Measurements from ENCODE around the gene C1orf167.

C1orf167 gene

GRCh38 chr1:11804666-11805421, 42.9 kb downstream of the C1orf167 start:
- H3K36me3 Mint-ChIP-seq (ENCODE audit: low read depth), result peaks cover 31% of the 10 kb centered on the region
- no peak for TF ChIP-seq CTCF (IDR thresholded peaks at IDR 0.05; ENCODE audit: unreplicated experiment in 3 of 3)
- H3K27ac Mint-ChIP-seq, result peak overlapping the region; percentile 83 to 94 (median 91)
- peaks cover 56% of the 10 kb centered on the region for H3K4me1 Mint-ChIP-seq
- no peaks in the 10 kb centered on the region for H3K27me3 Mint-ChIP-seq (ENCODE audit: low read depth)
- H3K4me3 Mint-ChIP-seq, result peak overlapping the region; percentile 93 to 97 (median 93)
- H3K9me3 Mint-ChIP-seq, result no peaks in the 10 kb centered on the region

DNA sequence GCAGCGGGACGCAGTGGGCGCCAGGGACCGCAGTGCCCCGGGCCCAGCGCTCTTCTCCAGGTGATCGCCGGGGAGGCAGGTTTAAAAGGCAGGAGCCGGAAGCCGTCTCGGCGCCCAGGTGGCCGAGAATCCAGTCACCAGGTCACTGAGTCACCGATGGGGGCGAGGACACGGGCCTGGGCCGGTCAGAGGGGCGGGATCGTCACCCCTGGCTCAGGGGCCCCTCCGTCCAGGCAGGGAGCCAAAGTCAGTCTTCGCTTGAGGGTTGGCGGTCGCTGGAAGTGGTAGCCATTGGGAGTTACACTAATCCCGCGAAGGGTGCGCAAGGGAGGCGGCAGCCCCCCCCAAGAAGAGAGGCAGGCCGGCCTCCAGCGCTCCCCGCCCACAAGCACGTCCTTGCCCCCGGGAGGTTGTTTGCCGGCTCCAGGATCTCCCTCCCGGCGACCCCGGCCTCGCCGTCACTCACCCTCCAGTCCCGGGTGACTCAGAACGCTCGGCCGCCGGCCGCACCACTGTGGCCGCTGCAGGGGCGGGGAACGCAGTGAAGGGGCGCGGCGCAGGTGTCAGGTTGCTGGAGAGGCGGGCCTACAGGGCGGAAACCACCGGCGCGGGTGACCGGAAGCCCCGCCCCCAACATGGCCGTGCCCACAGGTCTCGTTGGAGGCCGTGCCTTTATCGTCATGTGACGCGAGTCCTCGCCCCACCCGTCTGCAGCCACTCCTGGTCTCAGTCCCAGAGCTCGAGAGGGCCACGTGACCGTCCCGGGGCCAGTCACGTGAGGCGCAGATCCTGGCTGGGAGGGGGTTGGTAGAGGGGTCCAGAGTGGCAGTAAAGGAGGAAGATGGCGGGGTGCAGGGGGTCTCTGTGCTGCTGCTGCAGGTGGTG, 43.7 kb downstream of the C1orf167 start, which contains the start of the genes CLCN6 and MTHFR:
CLCN6 (plus strand) TSS at position 770 of the 885 bp plus-strand sequence; CDS start at position 842, 72 bp downstream.
MTHFR (minus strand) TSS at position 543 of the 885 bp plus-strand sequence. CDS start 2,848 bp downstream, outside the sequence.
- Mint-ChIP-seq H3K27me3 (ENCODE audit: low read depth) (no peaks in the 10 kb centered on the region), H3K4me3 (peak within 1 kb of the TSS; percentile 93 to 97 (median 93)), H3K36me3 (ENCODE audit: low read depth) (peaks cover 28% of the 10 kb centered on the region), H3K4me1 (peaks cover 56% of the 10 kb centered on the region), H3K27ac (peak within 1 kb of the TSS; percentile 83 to 94 (median 91)), H3K9me3 (no peaks in the 10 kb centered on the region)
- no peak for TF ChIP-seq CTCF (IDR thresholded peaks at IDR 0.05; ENCODE audit: unreplicated experiment in 3 of 3)

GRCh38 chr1:11806307-11806936, 44.4 kb downstream of the C1orf167 start:
- no peak for TF ChIP-seq CTCF (IDR thresholded peaks at IDR 0.05; ENCODE audit: unreplicated experiment in 3 of 3)
- Mint-ChIP-seq H3K36me3 (ENCODE audit: low read depth) (peaks cover 22% of the 10 kb centered on the region), H3K27ac (peak overlapping the region; percentile 66 to 93 (median 91))

GRCh38 chr1:11807133-11807532, 45.1 kb downstream of the C1orf167 start:
- Mint-ChIP-seq H3K36me3 (ENCODE audit: low read depth) (peaks cover 29% of the 10 kb centered on the region), H3K4me1 (peaks cover 52% of the 10 kb centered on the region), H3K27ac (peak overlapping the region in 2 of 3 experiments; percentile 29 to 45), H3K27me3 (ENCODE audit: low read depth) (no peaks in the 10 kb centered on the region), H3K4me3 (peak overlapping the region; percentile 93 to 97 (median 93)), H3K9me3 (no peaks in the 10 kb centered on the region)
- TF ChIP-seq CTCF (IDR thresholded peaks at IDR 0.05; ENCODE audit: unreplicated experiment in 3 of 3), result no peak

More at GRCh38 chr1:11806307-11806936, 44.4 kb downstream of the C1orf167 start:
- peaks cover 56% of the 10 kb centered on the region for H3K4me1 Mint-ChIP-seq
- no peaks in the 10 kb centered on the region for H3K9me3 Mint-ChIP-seq
- peak overlapping the region; percentile 93 to 97 (median 93) for H3K4me3 Mint-ChIP-seq
- H3K27me3 Mint-ChIP-seq (ENCODE audit: low read depth), result no peaks in the 10 kb centered on the region

DNA sequence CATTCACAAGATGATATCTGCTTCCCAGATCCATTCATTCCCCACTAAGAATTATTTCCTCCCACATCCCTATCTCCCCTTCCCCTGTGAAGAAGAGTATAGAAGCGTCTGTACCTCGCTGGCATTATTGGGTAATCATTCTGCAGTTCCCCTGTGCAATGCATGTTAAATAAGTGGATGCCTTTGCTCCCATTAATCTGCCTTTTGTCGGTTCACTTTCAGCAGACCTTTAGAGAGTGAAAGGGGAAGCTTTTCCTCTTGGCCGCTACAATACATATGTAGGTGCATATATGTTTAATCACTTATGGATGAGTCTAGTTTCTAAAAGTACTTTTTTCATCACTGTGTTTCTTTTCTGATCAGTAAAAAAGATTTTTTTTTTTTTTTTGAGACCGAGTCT, 51.0 kb downstream of the C1orf167 start:
- Mint-ChIP-seq H3K36me3 (ENCODE audit: low read depth) (peaks cover 60% of the 10 kb centered on the region), H3K27ac (no peak overlapping the region), H3K4me1 (peaks cover 8% of the 10 kb centered on the region), H3K27me3 (ENCODE audit: low read depth) (no peaks in the 10 kb centered on the region), H3K9me3 (no peaks in the 10 kb centered on the region), H3K4me3 (no peak overlapping the region)
- no peak for TF ChIP-seq CTCF (IDR thresholded peaks at IDR 0.05; ENCODE audit: unreplicated experiment in 3 of 3)
